Activated T-helper 9 cell treated with anti-CD3 and anti-CD28 coated beads, Interleukin-2, amount 50 U/mL, for 16 hours (primary cell): ENCODE results near the gene PHIP.
"Not testable (repeated sequence)": the region's sequence is repeated elsewhere in the genome, so short reads cannot be mapped to it uniquely, and the experiment has no call there.

Experiments used
- DNase-seq: peaks from one replicate; pipeline ENCODE4 v3.0.0-alpha.2; 2020; ENCODE audit warnings: low read depth

The PHIP gene

GRCh38 chr6:78921168-78921567 is 156.9 kb downstream of the PHIP start:
- DNase-seq, result not testable (repeated sequence)

DNA sequence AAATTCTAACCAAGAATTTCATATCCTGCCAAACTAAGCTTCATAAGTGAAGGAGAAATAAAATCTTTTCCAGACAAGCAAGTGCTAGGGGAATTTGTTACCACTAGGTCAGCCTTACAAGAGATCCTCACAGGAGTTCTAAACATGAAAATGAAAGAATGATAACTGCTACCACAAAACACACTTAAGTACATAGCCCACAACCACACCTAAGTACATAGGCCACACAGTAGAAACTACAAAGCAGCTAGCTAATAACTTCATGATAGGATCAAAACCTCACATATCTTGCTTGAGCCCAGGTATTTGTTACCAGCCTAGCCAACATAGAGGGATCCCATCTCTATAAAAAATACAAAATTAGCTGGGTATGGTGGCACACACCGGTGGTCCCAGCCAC is 160.3 kb downstream of the PHIP start:
- no peak for DNase-seq

GRCh38 chr6:78916411-78916810 is 161.6 kb downstream of the PHIP start:
- DNase-seq, result no peak

DNA sequence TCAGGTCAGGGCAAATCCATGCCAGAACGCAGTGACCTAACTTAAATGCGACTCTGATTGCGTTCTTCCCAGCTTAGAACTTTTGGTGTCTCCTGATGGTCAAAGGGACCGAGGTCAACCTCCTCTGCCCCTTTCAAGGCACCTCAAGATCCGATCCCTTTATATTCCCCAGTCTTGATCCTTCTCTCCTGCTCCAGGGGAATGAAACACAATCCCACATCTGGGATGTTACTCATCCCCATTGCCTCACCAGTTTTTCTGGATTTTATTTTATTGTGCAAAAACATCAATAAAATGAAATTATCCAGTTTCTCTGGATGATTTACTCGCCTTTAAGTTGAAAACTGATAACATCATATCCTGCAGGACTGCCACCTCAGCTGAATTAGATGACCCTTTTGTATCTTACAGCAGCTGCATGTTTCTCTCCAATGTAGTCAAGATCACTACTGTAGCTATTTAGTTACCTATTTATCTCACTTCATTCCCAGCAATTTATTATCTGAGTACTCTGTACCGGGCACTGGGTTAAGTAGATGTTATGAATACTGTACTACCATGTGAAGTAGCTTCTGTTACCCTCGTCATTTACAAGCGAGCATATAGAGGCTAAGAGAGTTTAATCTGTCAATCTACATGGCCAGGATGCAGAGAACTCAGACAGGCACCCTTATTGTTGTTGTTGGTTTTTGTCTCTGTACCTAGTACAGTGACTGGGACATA is 166.7 kb downstream of the PHIP start:
- no peak for DNase-seq

GRCh38 chr6:78910591-78911171 is 167.4 kb downstream of the PHIP start:
- no peak for DNase-seq

DNA sequence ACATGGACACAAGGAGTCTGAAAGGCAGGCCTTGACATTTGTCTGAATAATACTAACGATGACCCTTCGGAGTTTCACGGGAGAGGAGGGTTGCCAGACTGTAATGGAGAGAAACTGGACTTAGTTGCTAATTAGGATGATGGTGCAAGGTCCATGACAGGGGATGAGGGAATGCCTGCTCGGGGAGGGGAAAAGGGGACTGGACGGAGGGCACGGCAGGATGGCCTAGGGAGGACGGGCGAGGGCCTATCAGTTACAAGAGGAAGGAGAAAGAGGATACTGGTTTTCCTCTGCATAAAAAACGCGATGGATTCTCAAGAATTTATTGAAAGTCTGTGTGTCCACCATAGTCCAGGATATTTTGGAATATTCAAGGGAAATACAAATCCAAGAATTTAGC is 168.0 kb downstream of the PHIP start:
- DNase-seq, result no peak

DNA sequence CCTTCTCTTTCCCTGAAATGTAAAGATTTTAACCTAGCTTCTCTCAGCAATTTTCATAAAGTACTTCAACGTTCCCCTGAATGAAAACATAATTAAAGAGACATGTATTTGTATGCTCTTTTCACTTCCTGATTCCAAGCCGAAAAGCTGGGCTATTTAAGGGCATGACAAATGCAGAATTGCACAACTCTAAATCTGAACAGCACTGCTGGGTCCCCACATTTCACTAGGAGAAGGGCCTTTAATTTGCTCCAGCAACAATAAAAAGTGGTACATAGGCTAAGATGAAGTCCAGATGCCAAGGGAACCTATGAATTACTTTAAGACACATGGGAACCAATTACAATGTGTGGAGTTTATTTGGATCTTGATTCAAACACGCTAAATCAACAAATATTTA is 168.7 kb downstream of the PHIP start:
- no peak for DNase-seq

GRCh38 chr6:78908621-78909020 is 169.4 kb downstream of the PHIP start:
- no peak for DNase-seq

- DNase-seq, result no peak
These were observed 181.8 kb downstream of the PHIP start for GRCh38 chr6:78896227-78896626.

- not testable (repeated sequence) for DNase-seq
These were observed 188.2 kb downstream of the PHIP start for GRCh38 chr6:78889901-78890300.
